ENCODE data around the gene WNT10A.

DNA sequence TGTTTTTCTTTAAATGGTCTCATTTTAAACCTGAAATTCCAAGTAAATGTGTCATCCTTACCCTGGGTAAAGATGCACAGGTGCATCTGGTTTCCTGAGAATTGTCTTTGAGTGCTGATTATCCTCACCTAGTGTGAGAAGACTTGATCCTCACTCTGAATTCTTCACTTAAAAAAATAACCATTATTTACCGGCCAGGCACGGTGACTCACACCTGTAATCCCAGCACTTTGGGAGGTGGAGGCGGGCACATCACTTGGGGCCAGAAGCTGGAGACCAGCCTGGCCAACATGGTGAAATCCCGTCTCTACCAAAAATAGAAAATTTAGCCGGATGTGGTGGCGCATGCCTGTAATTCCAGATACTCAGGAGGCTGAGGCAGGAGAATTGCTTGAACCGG lies 30.9 kb upstream of the WNT10A start:
- TF ChIP-seq, protein P1, sequence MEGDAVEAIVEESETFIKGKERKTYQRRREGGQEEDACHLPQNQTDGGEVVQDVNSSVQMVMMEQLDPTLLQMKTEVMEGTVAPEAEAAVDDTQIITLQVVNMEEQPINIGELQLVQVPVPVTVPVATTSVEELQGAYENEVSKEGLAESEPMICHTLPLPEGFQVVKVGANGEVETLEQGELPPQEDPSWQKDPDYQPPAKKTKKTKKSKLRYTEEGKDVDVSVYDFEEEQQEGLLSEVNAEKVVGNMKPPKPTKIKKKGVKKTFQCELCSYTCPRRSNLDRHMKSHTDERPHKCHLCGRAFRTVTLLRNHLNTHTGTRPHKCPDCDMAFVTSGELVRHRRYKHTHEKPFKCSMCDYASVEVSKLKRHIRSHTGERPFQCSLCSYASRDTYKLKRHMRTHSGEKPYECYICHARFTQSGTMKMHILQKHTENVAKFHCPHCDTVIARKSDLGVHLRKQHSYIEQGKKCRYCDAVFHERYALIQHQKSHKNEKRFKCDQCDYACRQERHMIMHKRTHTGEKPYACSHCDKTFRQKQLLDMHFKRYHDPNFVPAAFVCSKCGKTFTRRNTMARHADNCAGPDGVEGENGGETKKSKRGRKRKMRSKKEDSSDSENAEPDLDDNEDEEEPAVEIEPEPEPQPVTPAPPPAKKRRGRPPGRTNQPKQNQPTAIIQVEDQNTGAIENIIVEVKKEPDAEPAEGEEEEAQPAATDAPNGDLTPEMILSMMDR (IDR thresholded peaks at IDR 0.05), result no peak
- TF ChIP-seq POLR2AphosphoS5 (IDR thresholded peaks at IDR 0.05) (no peak), POLR2A (IDR thresholded peaks at IDR 0.05) (no peak)
